ENCODE results near the gene DCAF8L2.

DNA sequence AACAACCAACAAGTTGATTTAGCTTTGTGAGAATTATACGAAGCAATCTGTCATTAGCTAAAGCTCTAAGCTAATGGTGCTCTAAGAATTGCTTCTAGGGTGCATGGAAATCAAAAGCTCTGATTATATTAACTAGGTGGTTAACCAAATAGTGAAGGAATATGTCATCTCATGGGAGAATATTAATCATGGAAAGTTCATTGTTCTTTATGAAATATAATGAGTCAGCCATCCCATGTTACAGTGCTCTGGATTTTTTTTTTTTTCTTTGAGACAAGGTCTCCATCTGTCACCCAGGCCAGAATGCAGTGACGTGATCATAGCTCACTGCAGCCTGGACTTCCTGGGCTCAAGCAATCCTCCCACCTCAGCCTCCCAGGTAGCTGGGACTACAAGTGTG lies 10.5 kb downstream of the DCAF8L2 start:
- no peak for TF ChIP-seq POLR2AphosphoS5 (IDR thresholded peaks at IDR 0.05; ENCODE audit: insufficient read depth in 1 of 2, low read depth in 1 of 2)
- TF ChIP-seq, protein P1, sequence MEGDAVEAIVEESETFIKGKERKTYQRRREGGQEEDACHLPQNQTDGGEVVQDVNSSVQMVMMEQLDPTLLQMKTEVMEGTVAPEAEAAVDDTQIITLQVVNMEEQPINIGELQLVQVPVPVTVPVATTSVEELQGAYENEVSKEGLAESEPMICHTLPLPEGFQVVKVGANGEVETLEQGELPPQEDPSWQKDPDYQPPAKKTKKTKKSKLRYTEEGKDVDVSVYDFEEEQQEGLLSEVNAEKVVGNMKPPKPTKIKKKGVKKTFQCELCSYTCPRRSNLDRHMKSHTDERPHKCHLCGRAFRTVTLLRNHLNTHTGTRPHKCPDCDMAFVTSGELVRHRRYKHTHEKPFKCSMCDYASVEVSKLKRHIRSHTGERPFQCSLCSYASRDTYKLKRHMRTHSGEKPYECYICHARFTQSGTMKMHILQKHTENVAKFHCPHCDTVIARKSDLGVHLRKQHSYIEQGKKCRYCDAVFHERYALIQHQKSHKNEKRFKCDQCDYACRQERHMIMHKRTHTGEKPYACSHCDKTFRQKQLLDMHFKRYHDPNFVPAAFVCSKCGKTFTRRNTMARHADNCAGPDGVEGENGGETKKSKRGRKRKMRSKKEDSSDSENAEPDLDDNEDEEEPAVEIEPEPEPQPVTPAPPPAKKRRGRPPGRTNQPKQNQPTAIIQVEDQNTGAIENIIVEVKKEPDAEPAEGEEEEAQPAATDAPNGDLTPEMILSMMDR (IDR thresholded peaks at IDR 0.05): no peak
- TF ChIP-seq POLR2A (IDR thresholded peaks at IDR 0.05): no peak
